ENCODE data around the gene ETFB. TPM values are rescaled to one million over a fixed set of nuclear protein-coding genes. Genes with fewer than 3 reads are reported as not detected.
A peak's percentile ranks its signal among the peaks of the same experiment; 100 is the strongest.

ETFB gene
- total and polyA plus RNA-seq, 2 donors from 2014 or later = 76.8 to 620 TPM

GRCh38 chr19:51317376-51317775 lies 48.8 kb downstream of the ETFB start:
- no peak for TF ChIP-seq CTCF (IDR thresholded peaks at IDR 0.05; ENCODE audit: borderline replicate concordance, extremely low read depth, insufficient read depth)
- no peak for DNase-seq
- no peak overlapping the region for H3K9ac ChIP-seq (ENCODE audit: low read length in 3 of 3)
- no peak for FAIRE-seq
- no peaks in the 10 kb centered on the region for H3K36me3 ChIP-seq (ENCODE audit: control insufficient read depth in 2 of 3, insufficient read depth in 3 of 3, low read length in 3 of 3)
- H3K27ac ChIP-seq (ENCODE audit: low read depth in 2 of 2, low read length in 2 of 2) = no peak overlapping the region
- peaks cover 3% of the 10 kb centered on the region for H3K27me3 ChIP-seq (ENCODE audit: control insufficient read depth, insufficient read depth, low read length)
- peaks cover 0 to 4% (median 0%) of the 10 kb centered on the region in 3 donors for H3K9me3 ChIP-seq (ENCODE audit: control insufficient read depth in 2 of 3, insufficient read depth in 1 of 3, low read length in 3 of 3)
- intact Hi-C loops (cut with DNase I) = no loop called here
- no peak overlapping the region for H3K4me3 ChIP-seq (ENCODE audit: low read length in 3 of 3)
- peaks cover 0 to 7% (median 3%) of the 10 kb centered on the region in 3 donors for H3K4me1 ChIP-seq (ENCODE audit: control insufficient read depth in 2 of 3, insufficient read depth in 2 of 3, low read depth in 1 of 3, low read length in 3 of 3)

- TF ChIP-seq CTCF (IDR thresholded peaks at IDR 0.05; ENCODE audit: borderline replicate concordance, extremely low read depth, insufficient read depth) = no peak
- peaks cover 3% of the 10 kb centered on the region for H3K27me3 ChIP-seq (ENCODE audit: control insufficient read depth, insufficient read depth, low read length)
- DNase-seq = no peak
- no peak overlapping the region for H3K27ac ChIP-seq (ENCODE audit: low read depth in 2 of 2, low read length in 2 of 2)
- no peak overlapping the region for H3K4me3 ChIP-seq (ENCODE audit: low read length in 3 of 3)
- no peak for FAIRE-seq
- H3K9ac ChIP-seq (ENCODE audit: low read length in 3 of 3) = no peak overlapping the region
- intact Hi-C loops (cut with DNase I) = no loop called here
- no peaks in the 10 kb centered on the region for H3K36me3 ChIP-seq (ENCODE audit: control insufficient read depth in 2 of 3, insufficient read depth in 3 of 3, low read length in 3 of 3)
- H3K9me3 ChIP-seq (ENCODE audit: control insufficient read depth in 2 of 3, insufficient read depth in 1 of 3, low read length in 3 of 3) = peaks cover 0 to 4% (median 0%) of the 10 kb centered on the region in 3 donors
- H3K4me1 ChIP-seq (ENCODE audit: control insufficient read depth in 2 of 3, insufficient read depth in 2 of 3, low read depth in 1 of 3, low read length in 3 of 3) = peaks cover 0 to 7% (median 3%) of the 10 kb centered on the region in 3 donors
Measured at GRCh38 chr19:51316688-51317087, 49.5 kb downstream of the ETFB start.

GRCh38 chr19:51311351-51312257 lies 54.6 kb downstream of the ETFB start, which contains the start of gene IGLON5:
TSS of gene IGLON5 (plus strand) at chr19:51311644. CDS start at chr19:51311848, 204 bp downstream.
- intact Hi-C loops (cut with DNase I) = no loop called here
- H3K4me3 ChIP-seq (ENCODE audit: low read length in 3 of 3) = no peak within 1 kb of the TSS
- no peaks in the 10 kb centered on the region for H3K36me3 ChIP-seq (ENCODE audit: control insufficient read depth in 2 of 3, insufficient read depth in 3 of 3, low read length in 3 of 3)
- no peak for TF ChIP-seq CTCF (IDR thresholded peaks at IDR 0.05; ENCODE audit: borderline replicate concordance, extremely low read depth, insufficient read depth)
- FAIRE-seq = no peak
- no peak within 1 kb of the TSS for H3K27ac ChIP-seq (ENCODE audit: low read depth in 2 of 2, low read length in 2 of 2)
- peaks cover 0 to 9% (median 2%) of the 10 kb centered on the region in 3 donors for H3K9me3 ChIP-seq (ENCODE audit: control insufficient read depth in 2 of 3, insufficient read depth in 1 of 3, low read length in 3 of 3)
- no peak within 1 kb of the TSS for H3K9ac ChIP-seq (ENCODE audit: low read length in 3 of 3)
- DNase-seq = peak in 2 of 5 donors; percentile 42 to 81
- H3K27me3 ChIP-seq (ENCODE audit: control insufficient read depth, insufficient read depth, low read length) = peaks cover 9% of the 10 kb centered on the region
- no peaks in the 10 kb centered on the region for H3K4me1 ChIP-seq (ENCODE audit: control insufficient read depth in 2 of 3, insufficient read depth in 2 of 3, low read depth in 1 of 3, low read length in 3 of 3)
